NCI-H2107 treated with DMSO at 0.1 percent for 48 hours (cell line): ENCODE measurements around the gene POMP.
"Not testable (repeated sequence)": the region's sequence is repeated elsewhere in the genome, so short reads cannot be mapped to it uniquely, and the experiment has no call there.

ENCODE experiments used
- DNase-seq: peaks from one replicate; lab custom pipeline; 2025; ENCODE audit not compliant: unreplicated experiment; lab: John Stamatoyannopoulos, UW

Gene POMP

DNA sequence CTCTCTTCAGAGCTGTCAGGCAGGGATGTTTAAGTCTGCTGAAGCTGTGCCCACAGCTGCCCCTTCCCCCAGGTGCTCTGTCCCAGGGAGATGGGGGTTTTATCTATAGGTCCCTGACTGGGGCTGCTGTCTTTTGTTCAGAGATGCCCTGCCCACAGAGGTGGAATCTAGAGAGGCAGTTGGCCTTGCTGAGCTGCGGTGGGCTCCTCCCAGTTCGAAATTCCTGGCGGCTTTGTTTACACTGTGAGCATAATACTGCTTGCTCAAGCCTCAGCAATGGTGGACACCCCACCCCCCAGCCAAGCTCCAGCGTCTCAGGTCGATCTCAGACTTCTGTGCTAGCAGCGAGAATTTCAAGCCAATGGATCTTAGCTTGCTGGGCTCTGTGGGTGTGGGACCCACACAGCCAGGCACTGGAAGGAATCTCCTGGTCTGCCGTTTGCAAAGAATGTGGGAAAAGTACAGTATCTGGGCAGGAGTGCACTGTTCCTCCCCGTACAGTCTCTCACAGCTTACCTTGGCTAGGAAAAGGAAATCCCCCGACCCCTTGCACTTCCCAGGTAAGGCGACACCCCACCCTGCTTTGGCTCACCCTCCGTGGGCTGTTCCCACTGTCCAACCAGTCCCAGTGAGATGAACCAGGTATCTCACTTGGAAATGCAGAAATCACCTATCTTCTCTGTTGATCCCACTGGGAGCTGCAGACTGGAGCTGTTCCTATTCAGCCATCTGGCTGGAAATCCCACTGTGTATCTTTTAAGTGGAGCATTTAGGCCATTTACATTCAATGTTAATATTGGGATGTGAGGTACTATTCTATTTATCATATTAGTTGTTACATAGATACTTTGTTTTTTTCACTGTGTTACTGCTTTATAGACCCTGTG is 34.9 kb downstream of the POMP start:
- not testable (repeated sequence) for DNase-seq

- DNase-seq, result no peak
Observed at GRCh38 chr13:28697441-28697840, 38.5 kb downstream of the POMP start.

GRCh38 chr13:28699246-28699645 is 40.3 kb downstream of the POMP start:
- DNase-seq, result no peak

GRCh38 chr13:28704282-28704681 is 45.4 kb downstream of the POMP start:
- no peak for DNase-seq

DNA sequence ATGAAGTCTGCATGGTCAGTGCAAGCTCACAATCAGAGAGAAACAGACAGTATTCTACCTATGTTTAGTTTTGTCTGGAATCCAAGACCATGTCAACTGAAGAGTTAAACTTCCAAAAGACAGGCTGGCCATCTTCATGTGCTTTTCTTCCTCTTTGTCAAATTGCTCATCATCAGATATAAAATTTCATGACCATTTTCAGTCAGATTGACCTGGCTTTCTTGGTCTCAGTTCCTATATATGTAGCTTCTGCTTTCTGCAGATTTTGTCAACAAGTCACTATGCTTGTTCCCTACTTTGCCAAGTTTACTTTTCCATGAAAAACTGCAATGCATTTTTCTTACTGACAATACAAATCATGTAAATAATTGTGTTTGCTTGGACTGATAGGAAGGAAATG is 46.0 kb downstream of the POMP start:
- no peak for DNase-seq

- no peak for DNase-seq
Observed at GRCh38 chr13:28705461-28706083, 46.6 kb downstream of the POMP start.

DNA sequence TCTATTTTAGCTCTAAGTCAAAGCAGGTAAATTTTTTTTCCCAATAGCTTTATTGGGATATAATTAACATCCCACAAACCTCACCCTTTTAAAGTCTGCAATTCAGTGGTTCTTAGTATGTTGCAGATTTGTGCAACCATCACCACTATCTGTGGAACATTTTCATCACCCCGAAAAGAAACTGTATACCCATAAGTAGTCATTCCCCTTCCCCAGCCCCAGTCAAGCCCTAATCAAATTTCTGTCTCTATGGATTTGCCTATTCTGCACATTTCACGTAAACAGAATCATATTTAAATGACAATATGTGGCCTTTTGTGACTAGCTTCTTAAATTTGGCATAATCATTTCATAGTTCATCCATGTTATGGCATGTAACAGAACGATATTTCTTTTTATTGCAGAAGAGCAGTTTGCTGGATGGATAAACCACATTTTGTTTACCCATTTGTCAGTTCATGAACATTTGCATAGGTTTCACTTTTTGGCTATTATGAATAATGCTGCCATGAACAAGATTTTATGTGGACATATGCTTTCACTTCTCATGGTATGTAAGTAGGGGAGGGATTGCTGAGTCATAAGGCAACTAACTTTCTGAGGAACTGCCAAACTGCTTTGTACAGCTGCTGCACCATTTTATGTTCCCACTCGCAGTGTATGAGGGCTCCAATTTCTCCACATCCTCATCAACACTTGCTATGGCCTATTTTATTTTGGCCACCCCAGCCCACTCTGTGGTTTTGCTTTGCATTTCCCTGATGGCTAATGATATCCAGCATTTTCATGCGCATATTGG is 48.9 kb downstream of the POMP start:
- no peak for DNase-seq

GRCh38 chr13:28710161-28710560 is 51.2 kb downstream of the POMP start:
- no peak for DNase-seq

DNA sequence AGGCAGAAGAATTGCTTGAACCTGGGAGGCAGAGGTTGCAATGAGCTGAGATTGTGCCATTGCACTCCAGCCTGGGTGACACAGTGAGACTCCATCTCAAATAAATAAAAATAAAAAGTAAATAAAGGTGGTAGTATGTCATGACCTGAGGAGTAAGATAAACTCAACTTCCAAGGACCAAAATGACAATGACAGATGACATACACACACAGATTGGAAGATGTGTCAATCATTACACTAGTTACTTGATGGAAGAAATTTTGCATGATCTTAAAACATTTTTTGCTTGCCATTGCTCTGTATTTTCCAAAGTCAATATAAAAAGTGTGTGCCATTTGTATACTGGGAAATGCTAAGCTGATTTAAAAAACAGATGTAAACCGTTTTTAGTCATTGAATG is 55.7 kb downstream of the POMP start:
- DNase-seq, result no peak

DNA sequence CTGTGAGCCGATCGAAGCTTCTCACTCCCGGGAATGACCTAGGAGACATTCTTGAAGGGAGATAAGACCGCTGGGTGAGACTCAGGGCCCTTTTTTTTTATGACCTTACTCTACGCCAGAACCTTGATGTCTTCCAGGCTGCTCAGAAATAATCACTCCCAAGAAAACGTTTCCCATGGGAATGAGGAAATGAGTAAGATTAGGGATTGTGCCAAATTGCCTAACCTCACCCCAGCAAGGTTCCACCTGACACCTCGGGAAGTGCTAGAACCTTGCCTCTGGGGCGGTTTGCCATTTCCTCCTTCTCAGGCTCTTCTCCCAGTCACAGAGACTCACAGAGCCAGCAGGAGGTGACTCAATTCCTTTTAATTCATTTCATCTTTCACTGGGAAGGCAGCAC is 57.6 kb downstream of the POMP start:
- no peak for DNase-seq

DNA sequence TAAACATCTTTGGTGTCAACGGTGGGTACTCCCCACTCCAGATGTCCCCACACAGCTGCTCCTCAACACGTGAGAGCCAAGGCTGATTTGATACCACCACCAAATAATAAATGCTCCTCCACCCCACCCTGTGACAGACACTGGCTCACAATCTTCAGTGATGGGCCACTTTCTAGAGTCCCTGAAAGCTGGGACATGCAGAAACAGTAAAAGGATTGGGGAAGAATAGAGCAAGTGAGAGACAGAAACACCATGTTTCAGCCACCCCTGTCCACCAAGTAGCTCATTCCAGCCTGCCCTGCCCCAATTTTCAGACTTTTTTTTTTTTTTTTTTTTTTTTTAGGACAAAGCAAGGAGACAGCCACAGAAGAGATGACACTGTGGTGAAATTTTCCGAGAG is 58.2 kb downstream of the POMP start:
- DNase-seq, result no peak

- no peak for DNase-seq
Observed at GRCh38 chr13:28718196-28718542, 59.2 kb downstream of the POMP start.

DNA sequence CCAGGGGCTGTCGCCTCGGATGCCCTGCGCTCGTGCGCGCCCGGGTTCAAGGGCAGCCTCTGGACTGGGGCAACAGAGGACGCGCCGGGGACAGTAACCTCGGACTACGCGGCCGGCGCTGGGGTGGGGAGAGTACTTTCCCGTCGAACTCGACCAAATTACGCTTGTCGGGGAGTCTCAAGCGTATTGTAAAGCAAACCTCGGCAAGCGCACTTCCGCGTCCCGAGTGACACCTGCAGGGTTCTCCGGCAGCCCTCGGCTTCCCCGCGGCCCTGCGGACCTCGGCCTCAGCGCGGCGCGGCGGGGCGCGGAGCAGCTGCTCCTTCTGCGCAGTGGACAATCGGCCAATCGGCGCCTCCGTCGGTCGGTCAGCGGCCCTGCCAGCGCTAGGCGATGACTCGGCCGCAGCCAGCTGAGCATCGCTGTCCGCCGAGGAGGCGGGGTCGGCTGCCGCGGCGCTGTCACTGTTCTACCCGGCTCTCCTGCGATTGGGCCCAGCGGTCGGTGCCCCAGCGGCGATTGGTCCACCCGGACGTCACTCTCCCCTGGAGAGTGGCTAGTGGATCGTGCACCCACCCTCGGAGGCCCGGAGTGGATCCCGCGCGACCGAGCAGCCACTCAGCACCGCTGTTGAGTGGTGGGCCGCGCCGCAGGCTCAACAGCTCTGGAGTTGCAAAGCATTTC is 59.8 kb downstream of the POMP start, which contains the start of gene SLC46A3:
SLC46A3 (minus strand) TSS at position 428 of the 684 bp plus-strand sequence. CDS start 972 bp downstream, outside the sequence.
- peak; percentile 32 for DNase-seq

DNA sequence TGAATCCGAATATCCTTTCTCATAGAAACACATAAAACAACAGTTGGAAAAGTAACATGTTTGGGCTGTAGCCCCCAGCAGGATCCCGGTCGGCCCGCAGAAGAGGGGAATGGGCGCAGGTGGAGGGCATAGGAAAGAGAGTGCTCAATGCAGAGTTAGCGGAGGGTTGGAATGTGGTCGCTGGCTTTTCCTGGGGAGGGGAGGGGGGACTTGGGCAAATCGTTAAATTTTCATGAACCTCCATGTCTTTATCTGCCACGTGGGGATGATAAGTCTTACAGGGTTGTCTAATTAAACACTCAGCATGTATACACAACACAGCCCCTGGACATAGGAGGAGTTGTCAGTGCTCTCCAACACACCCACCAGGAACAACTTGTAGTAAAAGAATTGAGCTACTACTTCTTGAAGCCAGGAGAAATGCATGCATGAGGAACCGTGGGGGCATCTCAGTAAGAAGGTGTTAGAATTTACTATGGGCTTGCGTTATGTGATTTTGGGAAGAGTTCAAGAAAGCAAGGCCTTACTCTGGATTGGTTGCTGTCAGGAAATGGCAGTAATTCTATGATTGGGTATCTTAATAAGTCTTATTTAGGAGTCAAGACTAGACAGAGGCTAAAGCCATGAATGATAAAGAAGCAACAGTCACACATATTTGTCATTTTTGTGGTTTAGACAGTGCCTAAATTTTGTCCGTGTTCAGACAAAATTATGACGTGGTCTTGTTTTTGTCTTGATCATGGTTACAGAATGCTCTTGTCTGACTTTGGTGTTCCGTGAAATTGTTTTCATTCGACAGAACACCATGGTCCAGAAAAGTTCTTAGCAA is 60.5 kb downstream of the POMP start:
- no peak for DNase-seq

GRCh38 chr13:28723806-28724205 is 64.9 kb downstream of the POMP start:
- DNase-seq, result no peak

GRCh38 chr13:28725046-28725610 is 66.2 kb downstream of the POMP start:
- no peak for DNase-seq
